GM12878 (cell line): ENCODE results near the gene SUB1. TPM values are rescaled to one million over a fixed set of nuclear protein-coding genes. Genes with fewer than 3 reads are reported as not detected.

Source experiments
- ATAC-seq: fragments of 200-7000 bp; cut with Tn5 transposase; 3 replicates; pipeline ENCODE4 v1.9.1; 2020; ENCODE audit warnings: mild to moderate bottlenecking, moderate library complexity
- BruUV-seq: library from RNA; stranded (reverse); fragments of 400-500 nt; replicated peaks from 2 replicates; lab custom pipeline; 2021; lab: Mats Ljungman, UMichigan
- CTCF ChIA-PET: fragments of 300-600 bp; sonication (Branson Sonifier 250); formaldehyde crosslinking; extraction: SDS; loops from one replicate; lab custom pipeline; 2021; ENCODE audit warnings: inconsistent platforms; lab: Yijun Ruan, JAX
- POLR2A ChIA-PET: fragments of 350-600 bp; formaldehyde crosslinking; extraction: SDS; loops from one replicate; lab custom pipeline; 2021; ENCODE audit warnings: inconsistent platforms; lab: Charles Lee
- RAD21 ChIA-PET: fragments of 300-600 bp; sonication (Branson Sonifier 250); formaldehyde crosslinking; loops from one replicate; lab custom pipeline; 2023; ENCODE audit warnings: antibody characterized with exemption; ENCODE audit not compliant: unreplicated experiment; lab: Charles Lee
- SMC1A ChIA-PET: fragments of 300-600 bp; sonication (Branson Sonifier 250); formaldehyde crosslinking; loops from one replicate; lab custom pipeline; 2023; ENCODE audit not compliant: unreplicated experiment, uncharacterized antibody; lab: Charles Lee
- DNase-seq: peaks from one replicate; pipeline ENCODE4 v3.0.0-alpha.2; 2011; ENCODE audit warnings: low read depth, low spot score
- FAIRE-seq: peaks from 3 replicates; lab custom pipeline; 2011; peaks lifted over from hg19 to GRCh38; lab: Jason Lieb, UNC
- H2AFZ ChIP-seq: 2 replicates; pipeline ENCODE4 v1.6.0; 2011; ENCODE audit warnings: low read depth, low read length, control low read depth; ENCODE audit not compliant: control insufficient read depth
- H3K27ac ChIP-seq: 2 replicates; pipeline ENCODE4 v1.5.1; 2011; ENCODE audit warnings: control low read depth; ENCODE audit not compliant: control insufficient read depth, insufficient read depth
- H3K27me3 ChIP-seq, 2 experiments: replicated peaks in 1 of 2; 2 replicates each; pipeline versions ENCODE4 v1.6.0 to v1.6.1; 2011; ENCODE audit warnings: low read length in 1 of 2; ENCODE audit not compliant: control insufficient read depth in 2 of 2, insufficient read depth in 2 of 2
- H3K36me3 ChIP-seq, 2 experiments: 2 replicates each; pipeline ENCODE4 v1.5.1; 2011; ENCODE audit warnings: low read length in 1 of 2; ENCODE audit not compliant: control insufficient read depth in 2 of 2, insufficient read depth in 2 of 2
- H3K4me1 ChIP-seq: 2 replicates; pipeline ENCODE4 v1.6.1; 2011; ENCODE audit warnings: mild to moderate bottlenecking, low read length, moderate library complexity, mixed read lengths; ENCODE audit not compliant: control insufficient read depth, insufficient read depth
- H3K4me2 ChIP-seq: 2 replicates; pipeline ENCODE4 v1.6.0; 2011; ENCODE audit warnings: control low read depth; ENCODE audit not compliant: control insufficient read depth, insufficient read depth
- H3K4me3 ChIP-seq: fragments of 200-600 bp; sonication (generic); 2 replicates; pipeline ENCODE4 v1.5.1; 2016
- H3K79me2 ChIP-seq: 2 replicates; pipeline ENCODE4 v1.6.0; 2011; ENCODE audit warnings: low read length; ENCODE audit not compliant: control insufficient read depth, insufficient read depth
- H3K9ac ChIP-seq: 2 replicates; pipeline ENCODE4 v1.8.0; 2011; ENCODE audit warnings: low read length, control low read depth, mixed read lengths; ENCODE audit not compliant: control insufficient read depth, insufficient read depth
- H3K9me3 ChIP-seq: replicated peaks from 3 replicates; pipeline ENCODE4 v1.5.1; 2011; ENCODE audit warnings: mild to moderate bottlenecking, low read length; ENCODE audit not compliant: control insufficient read depth, insufficient read depth
- H4K20me1 ChIP-seq: 2 replicates; pipeline ENCODE4 v1.6.0; 2011; ENCODE audit not compliant: control insufficient read depth, insufficient read depth
- BRCA1 ChIP-seq: IDR thresholded peaks from 2 replicates; pipeline ENCODE4 v1.6.1; 2011; ENCODE audit warnings: low read depth, low read length, improper control_type of control experiment
- CREB1 ChIP-seq: IDR thresholded peaks from 2 replicates; pipeline ENCODE4 v1.6.1; 2012; ENCODE audit warnings: low read depth, mild to moderate bottlenecking, inconsistent platforms
- EP300 ChIP-seq, 2 experiments: fragments of 150-350 bp in 1 of 2; IDR thresholded peaks; 2 replicates each; pipeline ENCODE4 v1.6.1; 2011 to 2012; ENCODE audit warnings: low read depth in 2 of 2, low read length in 2 of 2, borderline replicate concordance in 1 of 2, improper control_type of control experiment in 1 of 2, inconsistent platforms in 1 of 2; ENCODE audit not compliant: control insufficient read depth in 1 of 2
- ESRRA ChIP-seq: IDR thresholded peaks from 2 replicates; pipeline ENCODE4 v1.6.1; 2012; ENCODE audit warnings: mild to moderate bottlenecking, low read length, improper control_type of control experiment
- IKZF1 ChIP-seq: fragments of 450-650 bp; conservative IDR thresholded peaks from 2 replicates; pipeline ENCODE4 v1.6.1; 2017; ENCODE audit warnings: antibody characterized with exemption, mild to moderate bottlenecking
- IRF4 ChIP-seq: IDR thresholded peaks from 2 replicates; pipeline ENCODE4 v1.6.1; 2011; ENCODE audit warnings: low read depth, low read length
- LARP7 ChIP-seq: fragments of 450-650 bp; IDR thresholded peaks from 2 replicates; pipeline ENCODE4 v1.6.1; 2017; ENCODE audit warnings: mild to moderate bottlenecking
- MAX ChIP-seq: IDR thresholded peaks from 2 replicates; pipeline ENCODE4 v1.6.1; 2012; ENCODE audit warnings: low read depth, low read length, improper control_type of control experiment
- MEF2A ChIP-seq: IDR thresholded peaks from 2 replicates; pipeline ENCODE4 v1.6.1; 2011; ENCODE audit warnings: low read depth, mild to moderate bottlenecking, low read length, moderate library complexity; ENCODE audit not compliant: insufficient read depth
- MLLT1 ChIP-seq: fragments of 450-650 bp; IDR thresholded peaks from 2 replicates; pipeline ENCODE4 v1.6.1; 2016; ENCODE audit warnings: mild to moderate bottlenecking
- NFYB ChIP-seq: IDR thresholded peaks from 2 replicates; pipeline ENCODE4 v1.6.1; 2011; ENCODE audit warnings: low read depth, mild to moderate bottlenecking, low read length, improper control_type of control experiment, moderate library complexity; ENCODE audit not compliant: insufficient read depth
- NR2C2 ChIP-seq: IDR thresholded peaks from 2 replicates; pipeline ENCODE4 v1.6.1; 2011; ENCODE audit warnings: borderline replicate concordance, low read depth; ENCODE audit not compliant: control insufficient read depth, insufficient read length
- RAD21 ChIP-seq: IDR thresholded peaks from 2 replicates; pipeline ENCODE4 v1.6.1; 2011; ENCODE audit warnings: mild to moderate bottlenecking, low read depth, low read length, moderate library complexity; ENCODE audit not compliant: insufficient read depth
- RUNX3 ChIP-seq: IDR thresholded peaks from 2 replicates; pipeline ENCODE4 v1.6.1; 2012; ENCODE audit warnings: low read length, inconsistent platforms
- TCF7 ChIP-seq: IDR thresholded peaks from 2 replicates; pipeline ENCODE4 v1.6.1; 2014; ENCODE audit warnings: antibody characterized with exemption, borderline replicate concordance
- WGBS: methylation state at CpG from one replicate; pipeline ENCODE4 v1.1.6; 2016; ENCODE audit warnings: low lambda C conversion rate; ENCODE audit not compliant: insufficient replicate concordance, insufficient coverage; ENCODE audit errors: missing lambda C conversion rate; 5-methylcytosine and 5-hydroxymethylcytosine counted together
- in situ Hi-C: fragments of 300-500 bp; cut with MboI; formaldehyde crosslinking; loops from 9 replicates; pipeline ENCODE4 v1.14.3; 2018; ENCODE audit warnings: mixed read lengths
- intact Hi-C: fragments of 100-400 bp; cut with micrococcal nuclease; formaldehyde crosslinking; loops from one replicate; pipeline ENCODE4 v1.14.2; 2022; ENCODE audit not compliant: unreplicated experiment
- polyA plus RNA-seq, 11 experiments: library from polyadenylated mRNA; depleted of rRNA in 4 of 11; unstranded in 6 of 11; stranded (reverse) in 5 of 11; fragments of >200 nt; fragmentation: Nextera tagmentation in 4 of 11; fragmentation: Illumina TruSeq in 1 of 11; extraction: Ambion mirVana in 4 of 11; extraction: Trizol in 1 of 11; gene quantifications; 1 replicate in 1 of 11; 2 replicates in 10 of 11; pipeline versions ENCODE4 v1.2.1 to v1.2.3, GENCODE V29; 2011 to 2016; ENCODE audit warnings: inconsistent platforms in 2 of 11, missing spikeins in 2 of 11, low read depth in 1 of 11
- total RNA-seq, 4 experiments: library from RNA; depleted of rRNA in 3 of 4; stranded (reverse); fragments of >200 nt in 3 of 4; fragmentation: Illumina TruSeq in 1 of 4; extraction: Trizol in 1 of 4; gene quantifications; 2 replicates each; pipeline versions ENCODE4 v1.2.1 to v1.2.3, GENCODE V29; 2013 to 2021
- TF ChIP-seq, protein P1 (sequence below): fragments of 450-650 bp; conservative IDR thresholded peaks from 2 replicates; pipeline ENCODE4 v1.6.1; 2017; ENCODE audit warnings: mild to moderate bottlenecking, moderate library complexity
- TF ChIP-seq, protein P2 (sequence below): IDR thresholded peaks from 2 replicates; pipeline ENCODE4 v1.6.1; 2012; ENCODE audit warnings: mild to moderate bottlenecking, low read depth, low read length

The SUB1 gene
- total and polyA plus RNA-seq, 10 of the 15 experiments (the other 5 are each of a cell fraction or from before 2014, with no cell fraction given) = 468 to 2,785 (median 1,145) TPM

- no peak overlapping the region for H3K9ac ChIP-seq
- H3K79me2 ChIP-seq = peaks cover 63% of the 10 kb centered on the region
- no peak for DNase-seq
- RAD21 ChIA-PET = interaction anchor here (1.3 kb wide), 1 partner anchor 9 kb away, joined by 7 read pairs; no protein-coding TSS in a partner anchor
- ATAC-seq = no peak
- CTCF ChIA-PET = interaction anchor here (0.6 to 1.9 kb wide), 6 partner anchors 9 to 109 kb away, joined by 3 to 19 read pairs (median 6); no protein-coding TSS in a partner anchor
- no peaks in the 10 kb centered on the region; the same call in none of the 2 replicates for H3K4me1 ChIP-seq
- H3K9me3 ChIP-seq = no peaks in the 10 kb centered on the region
- H3K4me2 ChIP-seq = no peak overlapping the region
- TF ChIP-seq MAX (no peak), TCF7 (no peak), BRCA1 (no peak), NFYB (no peak), EP300 (IDR thresholded peaks at IDR 0.05; ENCODE audit: borderline replicate concordance in 1 of 2, control insufficient read depth in 1 of 2, low read depth in 2 of 2, low read length in 2 of 2) (no peak), RAD21 (no peak), MEF2A (no peak), NR2C2 (no peak), IKZF1 (no peak), IRF4 (no peak), RUNX3 (no peak), ESRRA (no peak), MLLT1 (no peak), LARP7 (no peak), CREB1 (no peak)
- TF ChIP-seq, protein P1, sequence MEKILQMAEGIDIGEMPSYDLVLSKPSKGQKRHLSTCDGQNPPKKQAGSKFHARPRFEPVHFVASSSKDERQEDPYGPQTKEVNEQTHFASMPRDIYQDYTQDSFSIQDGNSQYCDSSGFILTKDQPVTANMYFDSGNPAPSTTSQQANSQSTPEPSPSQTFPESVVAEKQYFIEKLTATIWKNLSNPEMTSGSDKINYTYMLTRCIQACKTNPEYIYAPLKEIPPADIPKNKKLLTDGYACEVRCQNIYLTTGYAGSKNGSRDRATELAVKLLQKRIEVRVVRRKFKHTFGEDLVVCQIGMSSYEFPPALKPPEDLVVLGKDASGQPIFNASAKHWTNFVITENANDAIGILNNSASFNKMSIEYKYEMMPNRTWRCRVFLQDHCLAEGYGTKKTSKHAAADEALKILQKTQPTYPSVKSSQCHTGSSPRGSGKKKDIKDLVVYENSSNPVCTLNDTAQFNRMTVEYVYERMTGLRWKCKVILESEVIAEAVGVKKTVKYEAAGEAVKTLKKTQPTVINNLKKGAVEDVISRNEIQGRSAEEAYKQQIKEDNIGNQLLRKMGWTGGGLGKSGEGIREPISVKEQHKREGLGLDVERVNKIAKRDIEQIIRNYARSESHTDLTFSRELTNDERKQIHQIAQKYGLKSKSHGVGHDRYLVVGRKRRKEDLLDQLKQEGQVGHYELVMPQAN = no peak
- TF ChIP-seq, protein P2, sequence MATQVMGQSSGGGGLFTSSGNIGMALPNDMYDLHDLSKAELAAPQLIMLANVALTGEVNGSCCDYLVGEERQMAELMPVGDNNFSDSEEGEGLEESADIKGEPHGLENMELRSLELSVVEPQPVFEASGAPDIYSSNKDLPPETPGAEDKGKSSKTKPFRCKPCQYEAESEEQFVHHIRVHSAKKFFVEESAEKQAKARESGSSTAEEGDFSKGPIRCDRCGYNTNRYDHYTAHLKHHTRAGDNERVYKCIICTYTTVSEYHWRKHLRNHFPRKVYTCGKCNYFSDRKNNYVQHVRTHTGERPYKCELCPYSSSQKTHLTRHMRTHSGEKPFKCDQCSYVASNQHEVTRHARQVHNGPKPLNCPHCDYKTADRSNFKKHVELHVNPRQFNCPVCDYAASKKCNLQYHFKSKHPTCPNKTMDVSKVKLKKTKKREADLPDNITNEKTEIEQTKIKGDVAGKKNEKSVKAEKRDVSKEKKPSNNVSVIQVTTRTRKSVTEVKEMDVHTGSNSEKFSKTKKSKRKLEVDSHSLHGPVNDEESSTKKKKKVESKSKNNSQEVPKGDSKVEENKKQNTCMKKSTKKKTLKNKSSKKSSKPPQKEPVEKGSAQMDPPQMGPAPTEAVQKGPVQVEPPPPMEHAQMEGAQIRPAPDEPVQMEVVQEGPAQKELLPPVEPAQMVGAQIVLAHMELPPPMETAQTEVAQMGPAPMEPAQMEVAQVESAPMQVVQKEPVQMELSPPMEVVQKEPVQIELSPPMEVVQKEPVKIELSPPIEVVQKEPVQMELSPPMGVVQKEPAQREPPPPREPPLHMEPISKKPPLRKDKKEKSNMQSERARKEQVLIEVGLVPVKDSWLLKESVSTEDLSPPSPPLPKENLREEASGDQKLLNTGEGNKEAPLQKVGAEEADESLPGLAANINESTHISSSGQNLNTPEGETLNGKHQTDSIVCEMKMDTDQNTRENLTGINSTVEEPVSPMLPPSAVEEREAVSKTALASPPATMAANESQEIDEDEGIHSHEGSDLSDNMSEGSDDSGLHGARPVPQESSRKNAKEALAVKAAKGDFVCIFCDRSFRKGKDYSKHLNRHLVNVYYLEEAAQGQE = no peak
- H2AFZ ChIP-seq = no peak overlapping the region
- peaks cover 7% of the 10 kb centered on the region for H4K20me1 ChIP-seq
- POLR2A ChIA-PET = interaction anchor here (0.7 to 1.1 kb wide), 4 partner anchors 9 to 88 kb away, joined by 4 to 8 read pairs (median 4); no protein-coding TSS in a partner anchor
- H3K4me3 ChIP-seq = no peak overlapping the region
- no peaks in the 10 kb centered on the region for H3K27me3 ChIP-seq
- no peak for FAIRE-seq
- SMC1A ChIA-PET = interaction anchor here (1.8 to 3.8 kb wide), 2 partner anchors 9 to 109 kb away, joined by 16 to 25 read pairs; no protein-coding TSS in a partner anchor
- intact Hi-C loops = loop anchor here (5.0 kb wide), 1 partner anchor 157 kb away; the partner anchor contains the start of gene ZFR
- in situ Hi-C loops = no loop called here
- no TSS peak for BruUV-seq
- H3K27ac ChIP-seq = no peak overlapping the region
- WGBS = 97% methylated on average over 3 of the region's 3 CpGs
- peaks cover 11 to 64% of the 10 kb centered on the region in 2 experiments for H3K36me3 ChIP-seq
Measured at GRCh38 chr5:32598997-32599549, 13.7 kb downstream of the SUB1 start.
